Measurements from ENCODE around the gene MSN. TPM values are rescaled to one million over a fixed set of nuclear protein-coding genes. Genes with fewer than 3 reads are reported as not detected.

Gene MSN
- total and polyA plus RNA-seq, 2 of the 13 experiments (the other 11 are each of a cell fraction or from before 2014, with no cell fraction given) = 0.15 TPM; not detected in 1

DNA sequence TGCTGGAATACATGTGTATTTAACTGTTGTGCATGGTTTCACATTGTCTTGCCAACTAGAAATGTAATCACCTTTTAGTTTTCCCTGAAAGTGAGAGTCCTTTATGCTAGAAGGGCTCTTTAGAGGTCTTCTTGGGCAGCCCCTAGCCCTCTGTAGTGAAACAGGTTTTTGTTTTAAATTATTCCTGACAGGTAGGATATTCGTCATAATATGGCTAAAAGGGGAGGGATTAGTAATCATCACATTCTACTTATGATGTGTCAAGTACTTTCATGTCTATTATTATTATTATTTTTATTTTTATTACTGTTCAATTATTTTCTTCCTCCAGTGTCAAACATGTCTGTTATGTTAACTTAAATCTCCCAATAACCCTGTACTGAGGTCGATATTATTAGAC, 35.5 kb downstream of the MSN start (continued):
- TF ChIP-seq, protein P1, sequence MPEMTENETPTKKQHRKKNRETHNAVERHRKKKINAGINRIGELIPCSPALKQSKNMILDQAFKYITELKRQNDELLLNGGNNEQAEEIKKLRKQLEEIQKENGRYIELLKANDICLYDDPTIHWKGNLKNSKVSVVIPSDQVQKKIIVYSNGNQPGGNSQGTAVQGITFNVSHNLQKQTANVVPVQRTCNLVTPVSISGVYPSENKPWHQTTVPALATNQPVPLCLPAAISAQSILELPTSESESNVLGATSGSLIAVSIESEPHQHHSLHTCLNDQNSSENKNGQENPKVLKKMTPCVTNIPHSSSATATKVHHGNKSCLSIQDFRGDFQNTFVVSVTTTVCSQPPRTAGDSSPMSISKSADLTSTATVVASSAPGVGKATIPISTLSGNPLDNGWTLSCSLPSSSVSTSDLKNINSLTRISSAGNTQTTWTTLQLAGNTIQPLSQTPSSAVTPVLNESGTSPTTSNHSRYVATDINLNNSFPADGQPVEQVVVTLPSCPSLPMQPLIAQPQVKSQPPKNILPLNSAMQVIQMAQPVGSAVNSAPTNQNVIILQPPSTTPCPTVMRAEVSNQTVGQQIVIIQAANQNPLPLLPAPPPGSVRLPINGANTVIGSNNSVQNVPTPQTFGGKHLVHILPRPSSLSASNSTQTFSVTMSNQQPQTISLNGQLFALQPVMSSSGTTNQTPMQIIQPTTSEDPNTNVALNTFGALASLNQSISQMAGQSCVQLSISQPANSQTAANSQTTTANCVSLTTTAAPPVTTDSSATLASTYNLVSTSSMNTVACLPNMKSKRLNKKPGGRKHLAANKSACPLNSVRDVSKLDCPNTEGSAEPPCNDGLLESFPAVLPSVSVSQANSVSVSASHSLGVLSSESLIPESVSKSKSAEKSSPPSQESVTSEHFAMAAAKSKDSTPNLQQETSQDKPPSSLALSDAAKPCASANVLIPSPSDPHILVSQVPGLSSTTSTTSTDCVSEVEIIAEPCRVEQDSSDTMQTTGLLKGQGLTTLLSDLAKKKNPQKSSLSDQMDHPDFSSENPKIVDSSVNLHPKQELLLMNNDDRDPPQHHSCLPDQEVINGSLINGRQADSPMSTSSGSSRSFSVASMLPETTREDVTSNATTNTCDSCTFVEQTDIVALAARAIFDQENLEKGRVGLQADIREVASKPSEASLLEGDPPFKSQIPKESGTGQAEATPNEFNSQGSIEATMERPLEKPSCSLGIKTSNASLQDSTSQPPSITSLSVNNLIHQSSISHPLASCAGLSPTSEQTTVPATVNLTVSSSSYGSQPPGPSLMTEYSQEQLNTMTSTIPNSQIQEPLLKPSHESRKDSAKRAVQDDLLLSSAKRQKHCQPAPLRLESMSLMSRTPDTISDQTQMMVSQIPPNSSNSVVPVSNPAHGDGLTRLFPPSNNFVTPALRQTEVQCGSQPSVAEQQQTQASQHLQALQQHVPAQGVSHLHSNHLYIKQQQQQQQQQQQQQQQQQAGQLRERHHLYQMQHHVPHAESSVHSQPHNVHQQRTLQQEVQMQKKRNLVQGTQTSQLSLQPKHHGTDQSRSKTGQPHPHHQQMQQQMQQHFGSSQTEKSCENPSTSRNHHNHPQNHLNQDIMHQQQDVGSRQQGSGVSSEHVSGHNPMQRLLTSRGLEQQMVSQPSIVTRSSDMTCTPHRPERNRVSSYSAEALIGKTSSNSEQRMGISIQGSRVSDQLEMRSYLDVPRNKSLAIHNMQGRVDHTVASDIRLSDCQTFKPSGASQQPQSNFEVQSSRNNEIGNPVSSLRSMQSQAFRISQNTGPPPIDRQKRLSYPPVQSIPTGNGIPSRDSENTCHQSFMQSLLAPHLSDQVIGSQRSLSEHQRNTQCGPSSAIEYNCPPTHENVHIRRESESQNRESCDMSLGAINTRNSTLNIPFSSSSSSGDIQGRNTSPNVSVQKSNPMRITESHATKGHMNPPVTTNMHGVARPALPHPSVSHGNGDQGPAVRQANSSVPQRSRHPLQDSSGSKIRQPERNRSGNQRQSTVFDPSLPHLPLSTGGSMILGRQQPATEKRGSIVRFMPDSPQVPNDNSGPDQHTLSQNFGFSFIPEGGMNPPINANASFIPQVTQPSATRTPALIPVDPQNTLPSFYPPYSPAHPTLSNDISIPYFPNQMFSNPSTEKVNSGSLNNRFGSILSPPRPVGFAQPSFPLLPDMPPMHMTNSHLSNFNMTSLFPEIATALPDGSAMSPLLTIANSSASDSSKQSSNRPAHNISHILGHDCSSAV (CRISPR knock-in tag; IDR thresholded peaks at IDR 0.05; ENCODE audit: borderline replicate concordance) = no peak
- no peak for TF ChIP-seq TEAD3 (CRISPR knock-in tag; optimal IDR thresholded peaks at IDR 0.05; ENCODE audit: borderline replicate concordance)
- no peak for TF ChIP-seq FOXJ3 (CRISPR knock-in tag; IDR thresholded peaks at IDR 0.05; ENCODE audit: borderline replicate concordance)
- TF ChIP-seq POGZ (CRISPR knock-in tag; IDR thresholded peaks at IDR 0.05) = no peak
- TF ChIP-seq, protein P2, sequence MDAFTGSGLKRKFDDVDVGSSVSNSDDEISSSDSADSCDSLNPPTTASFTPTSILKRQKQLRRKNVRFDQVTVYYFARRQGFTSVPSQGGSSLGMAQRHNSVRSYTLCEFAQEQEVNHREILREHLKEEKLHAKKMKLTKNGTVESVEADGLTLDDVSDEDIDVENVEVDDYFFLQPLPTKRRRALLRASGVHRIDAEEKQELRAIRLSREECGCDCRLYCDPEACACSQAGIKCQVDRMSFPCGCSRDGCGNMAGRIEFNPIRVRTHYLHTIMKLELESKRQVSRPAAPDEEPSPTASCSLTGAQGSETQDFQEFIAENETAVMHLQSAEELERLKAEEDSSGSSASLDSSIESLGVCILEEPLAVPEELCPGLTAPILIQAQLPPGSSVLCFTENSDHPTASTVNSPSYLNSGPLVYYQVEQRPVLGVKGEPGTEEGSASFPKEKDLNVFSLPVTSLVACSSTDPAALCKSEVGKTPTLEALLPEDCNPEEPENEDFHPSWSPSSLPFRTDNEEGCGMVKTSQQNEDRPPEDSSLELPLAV (CRISPR knock-in tag; conservative IDR thresholded peaks at IDR 0.05; ENCODE audit: low read depth) = no peak
- TF ChIP-seq GFI1 (CRISPR knock-in tag; IDR thresholded peaks at IDR 0.05; ENCODE audit: borderline replicate concordance) = no peak
- TF ChIP-seq CCDC6 (CRISPR knock-in tag; IDR thresholded peaks at IDR 0.05) = no peak

Measured in HepG2 (cell line).